Activated CD4-positive, CD25-positive, alpha-beta regulatory T cell treated with anti-CD3 and anti-CD28 coated beads, Interleukin-2, amount 50 U/mL, for 16 hours (primary cell): ENCODE data around the gene SPACA9.

Experiments
- DNase-seq: peaks from one replicate; pipeline ENCODE4 v3.0.0-alpha.2; 2020; ENCODE audit warnings: low read depth, low spot score

The SPACA9 gene

GRCh38 chr9:132894346-132894745 is 15.6 kb downstream of the SPACA9 start:
- DNase-seq = no peak

- no peak for DNase-seq
Observed at GRCh38 chr9:132894862-132895835, 16.5 kb downstream of the SPACA9 start.

- DNase-seq = no peak
Observed at GRCh38 chr9:132896264-132896663, 17.6 kb downstream of the SPACA9 start.

GRCh38 chr9:132896906-132897305 is 18.2 kb downstream of the SPACA9 start:
- no peak for DNase-seq

GRCh38 chr9:132898051-132898450 is 19.4 kb downstream of the SPACA9 start:
- no peak for DNase-seq

- DNase-seq = peak; percentile 63
Observed at GRCh38 chr9:132901858-132902831, 23.4 kb downstream of the SPACA9 start.

GRCh38 chr9:132903574-132904492 is 25.1 kb downstream of the SPACA9 start:
- DNase-seq = no peak

- DNase-seq = no peak
Observed at GRCh38 chr9:132905726-132906125, 27.0 kb downstream of the SPACA9 start.

GRCh38 chr9:132908635-132909034 is 29.9 kb downstream of the SPACA9 start:
- DNase-seq = no peak

GRCh38 chr9:132909311-132909710 is 30.6 kb downstream of the SPACA9 start:
- no peak for DNase-seq

GRCh38 chr9:132910376-132910775 is 31.7 kb downstream of the SPACA9 start:
- DNase-seq = no peak

GRCh38 chr9:132912131-132912530 is 33.4 kb downstream of the SPACA9 start:
- DNase-seq = no peak

- no peak for DNase-seq
Observed at GRCh38 chr9:132914924-132915323, 36.2 kb downstream of the SPACA9 start.

GRCh38 chr9:132919614-132920268 is 41.0 kb downstream of the SPACA9 start:
- DNase-seq = no peak

- no peak for DNase-seq
Observed at GRCh38 chr9:132923346-132923902, 44.7 kb downstream of the SPACA9 start.

GRCh38 chr9:132927704-132928103 is 49.0 kb downstream of the SPACA9 start:
- DNase-seq = no peak

GRCh38 chr9:132931178-132931735 is 52.6 kb downstream of the SPACA9 start:
- no peak for DNase-seq

GRCh38 chr9:132935026-132935425 is 56.3 kb downstream of the SPACA9 start:
- no peak for DNase-seq

- DNase-seq = no peak
Observed at GRCh38 chr9:132937463-132937901, 58.8 kb downstream of the SPACA9 start.

- no peak for DNase-seq
Observed at GRCh38 chr9:132939169-132939568, 60.5 kb downstream of the SPACA9 start.
